Right lobe of liver (tissue), 6 donors: Measurements from ENCODE around the gene DUSP28. TPM values are rescaled to one million over a fixed set of nuclear protein-coding genes. Genes with fewer than 3 reads are reported as not detected.

Experiments used
- ATAC-seq, 4 donors: fragments of 200-7000 bp; cut with Tn5 transposase; one replicate each; pipeline ENCODE4 v1.9.1; 2020; ENCODE audit warnings: mild to moderate bottlenecking in 4 of 4, moderate library complexity in 4 of 4
- DNase-seq, 3 donors: peaks; one replicate each; pipeline ENCODE4 v3.0.0-alpha.2; 2020
- H3K27ac ChIP-seq, 3 donors: fragments of 200-600 bp; one replicate each; pipeline ENCODE4 v1.8.0; 2022
- H3K27me3 ChIP-seq, 2 donors: fragments of 200-600 bp; one replicate each; pipeline ENCODE4 v1.8.0; 2022
- H3K36me3 ChIP-seq, 4 donors: fragments of 200-600 bp; sonication (generic) in 1 of 4; one replicate each; pipeline versions ENCODE4 v1.5.1 to v1.8.0; 2017 to 2022; ENCODE audit warnings: control low read depth in 1 of 4
- H3K4me1 ChIP-seq, 4 donors: fragments of 200-600 bp; sonication (generic) in 1 of 4; one replicate each; pipeline versions ENCODE4 v1.5.1 to v1.8.0; 2017 to 2022; ENCODE audit warnings: control low read depth in 1 of 4
- H3K4me3 ChIP-seq, 3 donors: fragments of 200-600 bp; one replicate each; pipeline ENCODE4 v1.8.0; 2022
- H3K9me3 ChIP-seq, 4 donors: fragments of 200-600 bp; sonication (generic) in 1 of 4; one replicate each; pipeline versions ENCODE4 v1.5.1 to v1.8.0; 2017 to 2022; ENCODE audit warnings: control low read depth in 1 of 4
- CTCF ChIP-seq, 4 donors: fragments of 200-600 bp in 3 of 4; fragments of 450-650 bp in 1 of 4; IDR thresholded peaks; one replicate each; pipeline versions ENCODE4 v1.5.1 to v1.8.0; 2016 to 2022; ENCODE audit warnings: antibody characterized with exemption in 4 of 4, mild to moderate bottlenecking in 2 of 4
- POLR2A ChIP-seq: fragments of 450-650 bp; IDR thresholded peaks from one replicate; pipeline ENCODE4 v1.6.1; 2017; ENCODE audit warnings: antibody characterized with exemption, mild to moderate bottlenecking
- WGBS: methylation state at CpG from one replicate; pipeline ENCODE4 v1.1.6; 2018; ENCODE audit warnings: low coverage, low lambda C conversion rate; ENCODE audit not compliant: insufficient coverage; ENCODE audit errors: missing lambda C conversion rate; 5-methylcytosine and 5-hydroxymethylcytosine counted together
- intact Hi-C, 2 donors: fragments of 100-400 bp; cut with DNase I; formaldehyde crosslinking; loops; one replicate each; pipeline versions ENCODE4 v1.11.2 to v1.14.1; 2022
- total RNA-seq, 6 experiments: library from RNA; depleted of rRNA in 2 of 6; stranded (reverse); fragments of >200 nt in 2 of 6; fragmentation: NEBNext Ultra II Directional in 3 of 6; extraction: Animal tissue kit (Norgen Biotek cat#: 25700) in 3 of 6; gene quantifications; one replicate each; pipeline versions ENCODE4 v1.1.0 to v1.2.4, GENCODE V29; 2016 to 2023
- donor health status: DM: no; HTN: yes; CAD: no.
- donor health status: DM: no; HTN: no; CAD: no.
- donor health status: DM: no; HTN: no; CAD: no.
- donor health status: DM: no; HTN: yes; CAD: no.
- donor health status: DM: no; HTN: yes; CAD: no.

DUSP28 gene
- total RNA-seq, 6 experiments from 2014 or later = 1.3 to 3.5 (median 2.1) TPM

GRCh38 chr2:240596491-240596931 is 36.4 kb downstream of the DUSP28 start:
- peaks cover 0 to 6% (median under 1%) of the 10 kb centered on the region in 4 donors for H3K36me3 ChIP-seq
- H3K4me1 ChIP-seq = peaks cover 0 to 15% (median 5%) of the 10 kb centered on the region in 4 donors
- TF ChIP-seq POLR2A (no peak), CTCF (IDR thresholded peaks at IDR 0.05) (no peak)
- ATAC-seq = peak; percentile 66 to 82 (median 76)
- WGBS = 71% methylated on average over 4 of the region's 23 CpGs
- H3K27me3 ChIP-seq = no peaks in the 10 kb centered on the region
- DNase-seq = peak; percentile 69 to 91 (median 82)
- no peak overlapping the region for H3K4me3 ChIP-seq
- intact Hi-C loops = no loop called here
- no peaks in the 10 kb centered on the region for H3K9me3 ChIP-seq
- no peak overlapping the region for H3K27ac ChIP-seq

GRCh38 chr2:240597054-240597418 is 36.9 kb downstream of the DUSP28 start:
- intact Hi-C loops = no loop called here
- no peak for ATAC-seq
- no peak overlapping the region for H3K4me3 ChIP-seq
- H3K27ac ChIP-seq = no peak overlapping the region
- H3K36me3 ChIP-seq = peaks cover 0 to 6% (median under 1%) of the 10 kb centered on the region in 4 donors
- DNase-seq = peak in 2 of 3 donors; percentile 24 to 44
- TF ChIP-seq POLR2A (no peak), CTCF (IDR thresholded peaks at IDR 0.05) (no peak)
- H3K9me3 ChIP-seq = no peaks in the 10 kb centered on the region
- no peaks in the 10 kb centered on the region for H3K27me3 ChIP-seq
- WGBS = 86% methylated on average over 4 of the region's 10 CpGs
- H3K4me1 ChIP-seq = peaks cover 0 to 15% (median 5%) of the 10 kb centered on the region in 4 donors

- no peaks in the 10 kb centered on the region for H3K9me3 ChIP-seq
- peak in 2 of 3 donors; percentile 43 to 45 for DNase-seq
- H3K4me1 ChIP-seq = peaks cover 0 to 15% (median 5%) of the 10 kb centered on the region in 4 donors
- H3K36me3 ChIP-seq = peaks cover 0 to 6% (median 0%) of the 10 kb centered on the region in 4 donors
- TF ChIP-seq POLR2A (no peak), CTCF (IDR thresholded peaks at IDR 0.05) (no peak)
- H3K4me3 ChIP-seq = no peak overlapping the region
- intact Hi-C loops = no loop called here
- H3K27ac ChIP-seq = no peak overlapping the region
- no CpG with 5 or more reads among the region's 22 CpGs for WGBS
- H3K27me3 ChIP-seq = no peaks in the 10 kb centered on the region
- no peak for ATAC-seq
These were observed 37.4 kb downstream of the DUSP28 start for GRCh38 chr2:240597419-240598181.

GRCh38 chr2:240598311-240598911 is 38.3 kb downstream of the DUSP28 start:
- peaks cover 0 to 15% (median 5%) of the 10 kb centered on the region in 4 donors for H3K4me1 ChIP-seq
- H3K9me3 ChIP-seq = no peaks in the 10 kb centered on the region
- intact Hi-C loops = no loop called here
- DNase-seq = peak in 2 of 3 donors; percentile 41 to 45
- no peak overlapping the region for H3K4me3 ChIP-seq
- peaks cover 0 to 6% (median 0%) of the 10 kb centered on the region in 4 donors for H3K36me3 ChIP-seq
- H3K27me3 ChIP-seq = no peaks in the 10 kb centered on the region
- no peak overlapping the region for H3K27ac ChIP-seq
- ATAC-seq = no peak
- WGBS = no CpG with 5 or more reads among the region's 17 CpGs
- TF ChIP-seq CTCF (IDR thresholded peaks at IDR 0.05) (no peak), POLR2A (no peak)
